ENCODE measurements around the gene PRPF18. TPM values are rescaled to one million over a fixed set of nuclear protein-coding genes. Genes with fewer than 3 reads are reported as not detected.

Gene PRPF18
- total RNA-seq, 1 experiment from 2014 or later: 21.3 TPM

GRCh38 chr10:13555884-13556510, 30.8 kb upstream of the PRPF18 start:
- H3K4me3 Mint-ChIP-seq (ENCODE audit: low read depth, unreplicated experiment): no peak overlapping the region
- H3K36me3 Mint-ChIP-seq (ENCODE audit: insufficient read depth, unreplicated experiment): no peaks in the 10 kb centered on the region
- no peak for DNase-seq
- peaks cover 20% of the 10 kb centered on the region for H3K27me3 Mint-ChIP-seq (ENCODE audit: unreplicated experiment)
- no peak overlapping the region for H3K27ac Mint-ChIP-seq (ENCODE audit: unreplicated experiment)
- intact Hi-C loops (cut with micrococcal nuclease; ENCODE audit: unreplicated experiment): loop anchor here (1.0 kb wide), 1 partner anchor 29 kb away; no protein-coding TSS in a partner anchor
- CTCF ChIA-PET: interaction anchor here (1.6 kb wide), 1 partner anchor 19 kb away, joined by 3 read pairs; no protein-coding TSS in a partner anchor
- H3K4me1 Mint-ChIP-seq (ENCODE audit: low read depth, unreplicated experiment): no peaks in the 10 kb centered on the region
- TF ChIP-seq CTCF (IDR thresholded peaks at IDR 0.05; ENCODE audit: unreplicated experiment): no peak
- no peaks in the 10 kb centered on the region for H3K9me3 Mint-ChIP-seq (ENCODE audit: low read depth, unreplicated experiment)
- BruUV-seq (replicated peaks): no TSS peak

GRCh38 chr10:13559124-13559700, 27.6 kb upstream of the PRPF18 start:
- no peak for TF ChIP-seq CTCF (IDR thresholded peaks at IDR 0.05; ENCODE audit: unreplicated experiment)
- no peaks in the 10 kb centered on the region for H3K36me3 Mint-ChIP-seq (ENCODE audit: insufficient read depth, unreplicated experiment)
- DNase-seq: no peak
- intact Hi-C loops (cut with micrococcal nuclease; ENCODE audit: unreplicated experiment): no loop called here
- H3K9me3 Mint-ChIP-seq (ENCODE audit: low read depth, unreplicated experiment): peaks cover under 1% of the 10 kb centered on the region
- no peak overlapping the region for H3K27ac Mint-ChIP-seq (ENCODE audit: unreplicated experiment)
- no peak overlapping the region for H3K4me3 Mint-ChIP-seq (ENCODE audit: low read depth, unreplicated experiment)
- CTCF ChIA-PET: interaction anchor here (0.5 kb wide), 1 partner anchor 342 kb away, joined by 4 read pairs; no protein-coding TSS in a partner anchor
- no peaks in the 10 kb centered on the region for H3K4me1 Mint-ChIP-seq (ENCODE audit: low read depth, unreplicated experiment)
- BruUV-seq (replicated peaks): no TSS peak
- H3K27me3 Mint-ChIP-seq (ENCODE audit: unreplicated experiment): peaks cover 13% of the 10 kb centered on the region

DNA sequence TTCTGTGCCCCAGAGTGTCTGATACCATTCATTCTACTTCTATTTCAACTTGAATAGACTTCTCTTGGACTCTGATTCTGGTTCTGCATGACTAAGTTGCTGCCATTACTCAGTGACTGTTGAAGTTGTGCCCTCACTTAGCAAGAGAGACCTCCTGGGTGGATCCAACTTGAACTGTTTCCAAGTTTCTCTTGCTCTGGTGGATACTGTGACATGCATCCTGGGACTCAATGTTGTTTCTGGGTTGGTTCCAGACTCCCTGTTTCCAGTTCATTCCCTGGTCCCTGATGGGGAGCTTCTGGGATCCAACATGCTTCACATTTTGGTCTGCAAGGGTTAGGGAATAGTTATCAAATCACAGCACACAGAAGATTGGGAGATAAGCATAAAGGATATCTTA, 26.2 kb upstream of the PRPF18 start:
- Mint-ChIP-seq H3K36me3 (ENCODE audit: insufficient read depth, unreplicated experiment) (no peaks in the 10 kb centered on the region), H3K27ac (ENCODE audit: unreplicated experiment) (no peak overlapping the region), H3K9me3 (ENCODE audit: low read depth, unreplicated experiment) (peaks cover 4% of the 10 kb centered on the region), H3K4me1 (ENCODE audit: low read depth, unreplicated experiment) (no peaks in the 10 kb centered on the region), H3K27me3 (ENCODE audit: unreplicated experiment) (peaks cover 19% of the 10 kb centered on the region), H3K4me3 (ENCODE audit: low read depth, unreplicated experiment) (no peak overlapping the region)
- CTCF ChIA-PET: no interaction called here
- DNase-seq: no peak
- no TSS peak for BruUV-seq (replicated peaks)
- no peak for TF ChIP-seq CTCF (IDR thresholded peaks at IDR 0.05; ENCODE audit: unreplicated experiment)
- intact Hi-C loops (cut with micrococcal nuclease; ENCODE audit: unreplicated experiment): no loop called here

DNA sequence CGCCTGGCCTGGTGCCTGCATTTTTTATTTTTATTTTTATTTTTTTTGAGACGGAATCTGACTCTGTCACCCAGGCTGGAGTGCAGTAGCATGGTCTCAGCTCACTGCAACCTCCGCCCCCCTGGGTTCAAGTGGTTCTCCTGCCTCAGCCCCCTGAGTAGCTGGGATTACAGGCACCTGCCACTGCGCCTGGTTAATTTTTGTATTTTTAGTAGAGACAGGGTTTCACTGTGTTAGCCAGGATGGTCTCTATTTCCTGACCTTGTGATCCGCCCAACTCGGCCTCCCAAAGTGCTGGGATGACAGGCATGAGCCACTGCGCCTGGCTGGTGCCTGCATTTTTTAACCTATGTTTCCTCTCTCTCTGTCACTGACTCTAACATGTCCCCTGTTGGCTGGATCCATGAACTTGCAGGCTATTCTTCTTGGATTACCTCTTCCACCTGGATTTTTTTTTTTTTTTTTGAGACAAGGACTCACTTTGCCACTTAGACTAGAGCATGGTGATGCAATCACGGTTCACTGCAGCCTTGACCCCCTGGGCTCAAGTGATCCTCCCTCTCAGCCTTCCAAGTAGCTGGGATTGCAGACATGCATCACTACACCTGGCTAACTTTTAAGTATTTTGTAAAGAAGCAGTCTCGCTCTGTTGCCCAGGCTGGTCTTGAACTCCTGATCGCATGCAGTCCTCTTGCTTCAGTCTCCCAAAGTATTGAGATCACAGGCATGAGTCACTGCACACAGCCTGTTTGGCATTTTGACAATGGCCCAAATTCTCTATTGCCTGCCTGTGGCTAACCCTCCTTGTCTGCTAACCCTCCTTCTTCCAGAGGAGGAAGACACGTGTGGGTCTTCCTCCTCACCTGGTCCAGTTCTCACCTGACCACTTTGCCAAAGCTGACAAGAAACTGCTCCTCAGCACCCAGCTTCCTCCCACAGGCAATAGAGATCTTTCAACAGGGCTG, 23.0 kb upstream of the PRPF18 start:
- Mint-ChIP-seq H3K36me3 (ENCODE audit: insufficient read depth, unreplicated experiment) (no peaks in the 10 kb centered on the region), H3K9me3 (ENCODE audit: low read depth, unreplicated experiment) (peaks cover 4% of the 10 kb centered on the region), H3K4me1 (ENCODE audit: low read depth, unreplicated experiment) (no peaks in the 10 kb centered on the region), H3K4me3 (ENCODE audit: low read depth, unreplicated experiment) (no peak overlapping the region), H3K27ac (ENCODE audit: unreplicated experiment) (no peak overlapping the region), H3K27me3 (ENCODE audit: unreplicated experiment) (peaks cover 25% of the 10 kb centered on the region)
- no peak for DNase-seq
- TF ChIP-seq CTCF (IDR thresholded peaks at IDR 0.05; ENCODE audit: unreplicated experiment): no peak
- CTCF ChIA-PET: no interaction called here
- intact Hi-C loops (cut with micrococcal nuclease; ENCODE audit: unreplicated experiment): no loop called here
- BruUV-seq (replicated peaks): no TSS peak

All from Calu3 (cell line).